ENCODE results near the gene POFUT2.

POFUT2 gene

GRCh38 chr21:45262041-45262581 lies 25.6 kb downstream of the POFUT2 start:
- DNase-seq: no peak

DNA sequence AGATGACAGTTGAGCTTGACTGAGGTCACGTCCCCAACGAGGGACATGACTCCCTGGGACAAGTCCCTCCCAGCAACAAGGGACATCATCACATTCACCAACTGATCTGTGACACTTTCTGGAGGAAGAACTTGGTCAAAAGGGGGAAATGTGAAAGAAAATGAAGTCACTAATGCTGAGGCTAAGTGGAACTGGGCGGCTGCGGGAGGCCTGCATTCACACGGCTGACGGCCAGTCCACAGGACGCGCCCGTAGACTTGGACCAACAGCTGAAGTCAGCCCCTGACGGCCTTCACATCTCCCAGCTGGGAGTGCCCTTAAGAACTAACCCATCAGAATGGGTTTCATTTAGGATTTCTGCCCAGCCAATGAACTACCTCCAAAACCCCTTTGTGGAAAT lies 26.6 kb downstream of the POFUT2 start:
- DNase-seq: no peak

DNA sequence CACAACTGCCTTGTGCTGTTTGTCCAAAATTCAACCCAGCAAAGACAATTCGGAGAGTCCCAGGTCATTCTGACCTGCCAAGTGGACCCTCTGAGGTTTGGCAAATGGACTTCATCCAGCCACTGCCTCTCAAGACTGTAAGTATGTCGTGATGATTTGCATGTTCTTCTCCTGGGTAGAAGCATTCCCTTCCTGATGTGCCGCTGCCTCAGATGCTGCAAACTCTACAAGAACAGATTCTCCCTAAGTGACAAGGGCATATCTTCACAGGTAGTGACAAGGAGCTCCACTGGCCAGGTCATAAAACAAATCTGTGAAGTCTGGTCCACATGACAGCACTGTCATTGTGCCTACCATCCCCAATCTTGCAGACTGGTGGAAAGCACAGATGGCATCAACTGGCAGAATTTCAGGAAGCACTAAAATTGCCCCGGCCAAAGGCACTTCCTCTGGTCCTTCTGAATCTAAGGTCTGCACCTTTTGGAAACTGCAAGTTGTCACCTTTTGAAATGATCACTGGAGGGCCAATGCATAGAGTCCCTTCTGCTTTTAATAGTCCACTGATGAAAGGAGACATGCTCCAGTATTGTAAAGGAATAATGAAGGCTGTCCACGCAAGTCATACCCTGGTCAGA lies 27.4 kb downstream of the POFUT2 start:
- no peak for DNase-seq

- no peak for DNase-seq
Observed at GRCh38 chr21:45259206-45259840, 28.4 kb downstream of the POFUT2 start.

DNA sequence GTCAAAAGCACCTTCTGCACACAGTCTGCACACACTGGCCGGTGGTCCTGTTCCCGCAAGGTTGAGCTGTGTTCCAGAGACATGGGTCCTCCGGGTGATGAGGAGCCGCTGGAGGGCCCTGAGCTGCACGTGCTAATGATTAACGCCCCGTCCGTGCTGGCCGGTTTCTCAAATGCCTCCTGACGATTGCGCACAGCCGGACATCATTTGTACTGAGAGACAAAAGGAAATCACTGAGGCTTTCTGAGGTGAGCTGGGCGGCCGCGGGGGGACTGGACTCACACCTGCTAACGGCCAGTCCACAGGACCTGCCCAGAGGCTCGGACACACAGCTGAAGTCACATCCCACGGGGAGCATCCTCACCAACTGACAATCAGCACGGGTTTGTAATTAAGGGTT lies 29.2 kb downstream of the POFUT2 start:
- DNase-seq: no peak

- DNase-seq: no peak
Observed at GRCh38 chr21:45257673-45258341, 29.9 kb downstream of the POFUT2 start.

DNA sequence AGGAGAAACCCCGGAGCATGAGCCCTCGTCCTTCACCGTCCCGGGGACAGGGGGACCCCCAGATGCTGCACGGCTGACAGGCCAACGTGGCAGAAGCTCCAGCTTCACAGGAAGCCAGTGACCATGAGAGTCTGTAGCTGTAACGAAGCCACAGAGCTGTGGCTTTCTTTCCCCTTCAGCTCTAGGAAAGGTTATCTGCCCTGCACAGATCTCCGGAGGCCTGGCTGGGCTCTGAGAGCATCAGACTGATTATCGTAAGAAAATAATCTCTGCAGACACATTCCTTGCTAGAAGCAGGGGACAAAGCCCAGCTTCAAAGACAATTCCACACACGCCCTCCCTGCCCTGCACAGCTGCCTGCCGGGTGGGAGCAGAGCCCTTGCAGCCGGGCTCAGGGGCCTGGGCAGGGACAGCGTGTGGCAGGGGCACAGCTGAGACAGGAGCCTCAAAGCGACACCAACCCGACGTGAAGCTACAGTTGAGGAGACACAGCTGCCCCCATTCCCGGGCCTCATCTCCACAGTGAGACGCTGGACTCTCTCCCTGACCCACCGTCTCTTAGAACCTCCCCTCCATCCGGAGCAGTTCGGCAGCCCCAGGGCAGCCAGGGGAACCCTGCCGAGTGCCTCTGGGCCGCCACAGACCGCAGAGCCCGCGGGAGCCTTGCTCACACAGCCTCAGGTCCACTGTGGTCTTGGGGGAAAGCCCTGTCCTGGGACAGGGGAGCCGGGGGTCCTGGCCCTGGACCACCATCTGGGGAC lies 30.6 kb downstream of the POFUT2 start:
- DNase-seq: no peak

GRCh38 chr21:45256021-45256911 lies 31.4 kb downstream of the POFUT2 start:
- DNase-seq: no peak

GRCh38 chr21:45255381-45256020 lies 32.2 kb downstream of the POFUT2 start:
- DNase-seq: peak; percentile 14 to 74

GRCh38 chr21:45254460-45254930 lies 33.2 kb downstream of the POFUT2 start:
- DNase-seq: no peak

DNA sequence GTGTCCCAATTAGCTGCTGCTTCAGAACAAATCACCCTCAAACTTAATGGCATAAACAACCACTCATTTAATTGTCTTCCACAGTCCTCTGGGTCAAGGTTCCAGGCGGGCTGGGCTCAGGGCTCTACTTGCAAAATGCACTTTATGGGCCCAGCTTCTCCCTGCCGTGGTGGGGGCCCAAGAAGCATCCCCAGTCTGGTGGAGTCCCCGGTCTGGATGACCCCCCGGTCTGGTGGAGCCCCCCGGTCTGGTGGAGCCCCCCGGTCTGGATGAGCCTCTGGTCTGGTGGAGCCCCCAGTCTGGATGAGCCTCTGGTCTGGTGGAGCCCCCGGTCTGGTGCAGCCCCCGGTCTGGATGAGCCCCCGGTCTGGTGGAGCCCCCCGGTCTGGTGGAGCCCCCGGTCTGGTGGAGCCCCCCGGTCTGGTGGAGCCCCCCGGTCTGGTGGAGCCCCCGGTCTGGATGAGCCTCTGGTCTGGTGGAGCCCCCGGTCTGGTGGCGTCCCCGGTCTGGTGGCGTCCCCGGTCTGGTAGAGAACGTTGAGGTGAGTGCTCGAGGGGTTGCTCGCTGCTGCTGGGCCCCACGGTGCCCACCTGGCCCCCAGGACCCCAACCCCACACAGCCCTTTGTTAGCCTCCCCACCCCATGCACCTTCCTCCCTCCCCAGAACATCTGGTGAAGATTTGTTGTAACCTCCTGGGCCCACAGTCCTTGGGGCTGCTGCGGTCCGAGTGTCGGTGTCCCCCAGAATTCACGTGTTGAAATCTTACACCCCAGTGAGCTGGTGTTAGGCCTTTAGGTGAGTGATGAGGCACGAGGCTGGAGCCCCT lies 33.8 kb downstream of the POFUT2 start:
- DNase-seq: no peak

GRCh38 chr21:45253180-45253579 lies 34.5 kb downstream of the POFUT2 start:
- no peak for DNase-seq

DNA sequence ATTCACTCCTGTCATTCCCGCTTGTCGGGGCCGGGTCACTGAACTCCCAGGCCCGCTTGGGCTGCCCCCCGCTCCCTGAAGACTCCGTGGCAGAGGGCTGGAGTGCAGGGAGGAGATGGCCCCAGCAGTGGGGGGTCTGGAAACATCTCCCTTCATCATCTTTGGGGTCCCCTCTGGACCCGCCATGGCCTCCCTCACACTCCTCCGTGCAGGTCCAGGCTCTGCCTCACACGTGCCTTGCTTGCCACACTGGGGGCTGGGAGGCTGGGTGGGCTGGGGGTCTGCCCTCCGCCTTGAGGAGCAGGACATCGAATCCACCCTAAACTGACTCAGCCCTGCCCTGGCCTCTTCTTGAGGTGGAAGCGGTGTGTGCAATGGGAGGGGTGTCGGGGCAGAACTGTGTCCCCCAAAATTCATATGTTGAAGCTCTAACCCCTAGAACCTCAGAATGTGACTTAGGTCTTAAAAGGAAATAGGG lies 35.2 kb downstream of the POFUT2 start:
- DNase-seq: no peak

- no peak for DNase-seq
Observed at GRCh38 chr21:45251635-45252447, 35.9 kb downstream of the POFUT2 start.

DNA sequence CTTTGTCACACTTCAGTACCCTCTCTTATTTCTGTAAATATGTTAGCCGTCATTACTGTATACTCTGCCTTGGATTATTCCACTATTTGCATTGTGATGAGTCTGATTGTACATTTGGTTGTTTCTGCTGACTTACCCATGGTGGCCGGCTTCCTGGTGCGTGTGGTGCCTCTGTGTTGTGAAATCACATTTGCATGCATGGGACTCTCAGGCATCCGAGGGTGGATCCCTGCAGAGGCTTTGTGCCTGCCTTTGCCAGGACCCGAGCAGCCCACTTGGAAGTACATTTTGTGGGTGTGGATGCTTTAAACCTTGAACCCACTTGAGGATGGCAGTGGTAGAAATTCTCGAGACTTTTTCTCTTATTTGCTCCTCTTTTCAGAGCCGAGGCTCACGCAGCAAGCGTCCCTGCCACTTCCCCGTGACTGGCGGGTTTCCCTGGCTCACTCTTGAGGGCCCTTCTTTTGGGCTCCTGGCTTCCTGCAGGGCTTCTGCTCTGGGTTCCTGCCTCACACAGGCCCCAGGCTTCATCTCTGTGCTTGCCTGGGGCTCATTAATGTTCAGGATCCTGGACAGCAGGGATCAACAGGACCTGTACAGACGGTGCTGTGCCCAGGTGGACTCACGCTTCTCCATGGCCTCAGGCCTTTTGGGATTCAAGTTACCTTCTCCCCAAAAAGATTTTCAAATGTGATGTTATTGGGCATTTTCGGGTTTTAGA lies 36.6 kb downstream of the POFUT2 start:
- no peak for DNase-seq

DNA sequence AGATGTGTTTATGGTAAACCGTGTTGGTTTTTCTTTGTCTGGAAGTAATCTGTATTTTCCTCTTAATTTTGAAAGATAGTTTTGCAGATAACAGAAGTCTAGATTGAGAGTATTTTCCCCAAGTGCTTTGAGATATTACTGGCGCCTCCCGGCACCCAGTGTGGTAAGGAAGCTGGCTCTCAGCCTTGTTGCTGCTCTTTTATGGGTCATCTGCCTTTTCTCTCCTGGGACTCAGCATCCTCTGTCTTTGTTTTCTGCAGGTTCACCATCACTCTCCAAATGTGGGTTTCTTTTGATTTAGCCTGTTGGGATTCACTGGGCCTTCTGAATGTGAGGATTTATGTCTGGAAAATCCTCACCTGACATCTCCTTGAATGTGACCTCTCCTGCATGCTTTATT lies 37.4 kb downstream of the POFUT2 start:
- DNase-seq: no peak

- DNase-seq: no peak
Observed at GRCh38 chr21:45249626-45250025, 38.1 kb downstream of the POFUT2 start.

- DNase-seq: no peak
Observed at GRCh38 chr21:45248893-45249381, 38.8 kb downstream of the POFUT2 start.
